A673 (cell line): ENCODE measurements around the gene IL17A.

Experiments
- EZH2 ChIP-seq: fragments of 200-600 bp; sonication (generic); IDR thresholded peaks from 2 replicates; pipeline ENCODE4 v1.6.1; 2017; ENCODE audit warnings: borderline replicate concordance, low read depth, mild to moderate bottlenecking, mixed read lengths, antibody characterized with exemption, low read length; ENCODE audit not compliant: poor library complexity, severe bottlenecking
- TF ChIP-seq, protein P1 (sequence below): fragments of 300-800, 200-600 bp; sonication (generic); conservative IDR thresholded peaks from 2 replicates; pipeline ENCODE4 v1.5.1; 2017; ENCODE audit warnings: low read depth, mild to moderate bottlenecking, antibody characterized with exemption, low read length, moderate library complexity, mixed read lengths

DNA sequence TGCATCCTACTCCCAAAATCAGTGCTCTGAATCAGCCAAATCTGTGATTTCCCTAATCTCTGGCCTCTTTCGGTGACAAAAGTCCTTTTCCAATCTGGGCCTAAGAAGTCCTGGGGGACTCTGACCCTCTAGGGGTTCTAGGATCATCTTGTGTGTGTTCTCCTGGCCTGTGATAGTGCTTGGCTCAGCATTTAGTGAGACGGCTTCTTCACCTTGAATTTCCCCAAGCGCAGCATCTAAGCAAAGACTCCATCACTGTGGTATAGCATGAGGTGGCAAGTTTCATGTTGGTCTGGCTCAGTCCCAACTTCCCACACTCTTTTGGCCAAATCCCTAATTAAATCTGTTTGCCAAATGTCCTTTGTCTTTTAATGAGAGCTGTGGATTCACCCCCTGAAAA is 12.1 kb upstream of the IL17A start:
- TF ChIP-seq, protein P1, sequence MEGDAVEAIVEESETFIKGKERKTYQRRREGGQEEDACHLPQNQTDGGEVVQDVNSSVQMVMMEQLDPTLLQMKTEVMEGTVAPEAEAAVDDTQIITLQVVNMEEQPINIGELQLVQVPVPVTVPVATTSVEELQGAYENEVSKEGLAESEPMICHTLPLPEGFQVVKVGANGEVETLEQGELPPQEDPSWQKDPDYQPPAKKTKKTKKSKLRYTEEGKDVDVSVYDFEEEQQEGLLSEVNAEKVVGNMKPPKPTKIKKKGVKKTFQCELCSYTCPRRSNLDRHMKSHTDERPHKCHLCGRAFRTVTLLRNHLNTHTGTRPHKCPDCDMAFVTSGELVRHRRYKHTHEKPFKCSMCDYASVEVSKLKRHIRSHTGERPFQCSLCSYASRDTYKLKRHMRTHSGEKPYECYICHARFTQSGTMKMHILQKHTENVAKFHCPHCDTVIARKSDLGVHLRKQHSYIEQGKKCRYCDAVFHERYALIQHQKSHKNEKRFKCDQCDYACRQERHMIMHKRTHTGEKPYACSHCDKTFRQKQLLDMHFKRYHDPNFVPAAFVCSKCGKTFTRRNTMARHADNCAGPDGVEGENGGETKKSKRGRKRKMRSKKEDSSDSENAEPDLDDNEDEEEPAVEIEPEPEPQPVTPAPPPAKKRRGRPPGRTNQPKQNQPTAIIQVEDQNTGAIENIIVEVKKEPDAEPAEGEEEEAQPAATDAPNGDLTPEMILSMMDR, result no peak
- no peak for TF ChIP-seq EZH2
